Smooth muscle cell (in vitro differentiated cells): Measurements from ENCODE around the gene XRCC4. TPM values are rescaled to one million over a fixed set of nuclear protein-coding genes. Genes with fewer than 3 reads are reported as not detected.

ENCODE experiments used
- DNase-seq: peaks from one replicate; lab custom pipeline; 2025; ENCODE audit not compliant: unreplicated experiment; lab: John Stamatoyannopoulos, UW
- H2AFZ ChIP-seq: fragments of 200-600 bp; sonication (generic); 2 replicates; pipeline ENCODE4 v1.6.0; 2016; ENCODE audit warnings: antibody characterized with exemption, low read depth, mild to moderate bottlenecking
- H3F3A ChIP-seq: fragments of 200-600 bp; sonication (generic); 2 replicates; pipeline ENCODE4 v1.6.0; 2017; ENCODE audit warnings: antibody characterized with exemption, low read depth
- H3K27ac ChIP-seq: fragments of 200-600 bp; sonication (generic); 2 replicates; pipeline ENCODE4 v1.5.1; 2016; ENCODE audit warnings: low read depth, mild to moderate bottlenecking
- H3K27me3 ChIP-seq: fragments of 200-600 bp; sonication (generic); 2 replicates; pipeline ENCODE4 v1.6.1; 2016; ENCODE audit warnings: low read depth, mild to moderate bottlenecking
- H3K36me3 ChIP-seq: fragments of 200-600 bp; sonication (generic); 2 replicates; pipeline ENCODE4 v1.5.1; 2016; ENCODE audit warnings: low read depth
- H3K4me1 ChIP-seq: fragments of 200-600 bp; sonication (generic); 2 replicates; pipeline ENCODE4 v1.5.1; 2016; ENCODE audit warnings: low read depth
- H3K4me2 ChIP-seq: fragments of 200-600 bp; sonication (generic); 2 replicates; pipeline ENCODE4 v1.6.0; 2016; ENCODE audit warnings: mild to moderate bottlenecking
- H3K4me3 ChIP-seq: fragments of 200-600 bp; sonication (generic); 2 replicates; pipeline ENCODE4 v1.5.1; 2016; ENCODE audit warnings: mild to moderate bottlenecking
- H3K79me2 ChIP-seq: fragments of 200-600 bp; sonication (generic); 2 replicates; pipeline ENCODE4 v1.6.0; 2016; ENCODE audit warnings: low read depth, mild to moderate bottlenecking
- H3K9ac ChIP-seq: fragments of 200-600 bp; sonication (generic); 2 replicates; pipeline ENCODE4 v1.6.0; 2016; ENCODE audit warnings: low read depth
- H3K9me3 ChIP-seq: fragments of 200-600 bp; sonication (generic); replicated peaks from 2 replicates; pipeline ENCODE4 v1.5.1; 2016; ENCODE audit warnings: low read depth
- H4K20me1 ChIP-seq: fragments of 200-600 bp; sonication (generic); 2 replicates; pipeline ENCODE4 v1.6.0; 2016; ENCODE audit warnings: low read depth
- CTCF ChIP-seq: fragments of 200-600 bp; sonication (generic); IDR thresholded peaks from 2 replicates; pipeline ENCODE4 v1.5.1; 2017; ENCODE audit warnings: borderline replicate concordance, mild to moderate bottlenecking, antibody characterized with exemption; ENCODE audit not compliant: insufficient read depth, poor library complexity, severe bottlenecking
- WGBS: methylation state at CpG from one replicate; pipeline ENCODE4 v1.1.7; 2016; ENCODE audit warnings: low lambda C conversion rate; 5-methylcytosine and 5-hydroxymethylcytosine counted together
- polyA plus RNA-seq: library from polyadenylated mRNA; unstranded; fragments of >200 nt; fragmentation: Nextera tagmentation; extraction: Ambion mirVana; gene quantifications from 2 replicates; pipeline ENCODE4 v1.2.1, GENCODE V29; 2016
- total RNA-seq: library from RNA; depleted of rRNA; stranded (reverse); fragments of >200 nt; gene quantifications from 2 replicates; pipeline ENCODE4 v1.2.3, GENCODE V29; 2014

Gene XRCC4
- total and polyA plus RNA-seq, 2 experiments from 2014 or later: 98.1 to 110 TPM

GRCh38 chr5:83219077-83219476 is 141.7 kb downstream of the XRCC4 start:
- Histone ChIP-seq H3K9ac (no peak overlapping the region), H3K9me3 (no peaks in the 10 kb centered on the region), H3F3A (no peaks in the 10 kb centered on the region), H3K79me2 (peaks cover under 1% of the 10 kb centered on the region), H2AFZ (no peak overlapping the region), H3K27ac (no peak overlapping the region), H3K27me3 (no peaks in the 10 kb centered on the region), H3K36me3 (no peaks in the 10 kb centered on the region), H3K4me2 (no peak overlapping the region), H4K20me1 (peaks cover 7% of the 10 kb centered on the region), H3K4me1 (no peaks in the 10 kb centered on the region), H3K4me3 (no peak overlapping the region)
- TF ChIP-seq CTCF: no peak
- DNase-seq: no peak

GRCh38 chr5:83219495-83219894 is 142.1 kb downstream of the XRCC4 start:
- Histone ChIP-seq H3F3A (no peaks in the 10 kb centered on the region), H3K4me2 (no peak overlapping the region), H3K4me1 (no peaks in the 10 kb centered on the region), H3K27me3 (no peaks in the 10 kb centered on the region), H3K4me3 (no peak overlapping the region), H3K9me3 (no peaks in the 10 kb centered on the region), H2AFZ (no peak overlapping the region), H3K36me3 (no peaks in the 10 kb centered on the region), H3K79me2 (peaks cover 3% of the 10 kb centered on the region), H3K27ac (no peak overlapping the region), H3K9ac (no peak overlapping the region), H4K20me1 (peaks cover 7% of the 10 kb centered on the region)
- 71% methylated on average over 4 of the region's 4 CpGs for WGBS
- TF ChIP-seq CTCF: no peak
- DNase-seq: no peak

- Histone ChIP-seq H3K9me3 (no peaks in the 10 kb centered on the region), H3K4me3 (no peak overlapping the region), H3K27ac (no peak overlapping the region), H3K9ac (no peak overlapping the region), H4K20me1 (peaks cover 7% of the 10 kb centered on the region), H3K79me2 (peaks cover 3% of the 10 kb centered on the region), H3F3A (no peaks in the 10 kb centered on the region), H3K27me3 (no peaks in the 10 kb centered on the region), H3K4me1 (no peaks in the 10 kb centered on the region), H3K36me3 (no peaks in the 10 kb centered on the region), H3K4me2 (no peak overlapping the region), H2AFZ (no peak overlapping the region)
- no peak for TF ChIP-seq CTCF
- 42% methylated on average over 3 of the region's 3 CpGs for WGBS
- no peak for DNase-seq
Measured at GRCh38 chr5:83220331-83220730, 143.0 kb downstream of the XRCC4 start.

- Histone ChIP-seq H4K20me1 (peaks cover 7% of the 10 kb centered on the region), H3K79me2 (peaks cover 3% of the 10 kb centered on the region), H3K27ac (no peak overlapping the region), H3K4me1 (no peaks in the 10 kb centered on the region), H3K4me3 (no peak overlapping the region), H3F3A (no peaks in the 10 kb centered on the region), H3K27me3 (no peaks in the 10 kb centered on the region), H3K9me3 (no peaks in the 10 kb centered on the region), H3K36me3 (no peaks in the 10 kb centered on the region), H3K9ac (no peak overlapping the region), H2AFZ (no peak overlapping the region), H3K4me2 (no peak overlapping the region)
- 65% methylated on average over 2 of the region's 2 CpGs for WGBS
- DNase-seq: no peak
- TF ChIP-seq CTCF: no peak
Measured at GRCh38 chr5:83222906-83223305, 145.6 kb downstream of the XRCC4 start.
